Mesothelial cell of epicardium (in vitro differentiated cells): ENCODE results near the gene PTPRF. TPM values are rescaled to one million over a fixed set of nuclear protein-coding genes. Genes with fewer than 3 reads are reported as not detected.
"Not testable (repeated sequence)": the region's sequence is repeated elsewhere in the genome, so short reads cannot be mapped to it uniquely, and the experiment has no call there.

ENCODE experiments used
- DNase-seq, 2 experiments: peaks; one replicate each; pipeline ENCODE4 v3.0.0; 2021; ENCODE audit warnings: low spot score in 2 of 2; ENCODE audit not compliant: unreplicated experiment in 2 of 2
- H3K27ac Mint-ChIP-seq: 2 replicates; pipeline ENCODE4 v1.8.0; 2021; ENCODE audit warnings: mixed read lengths
- H3K27me3 Mint-ChIP-seq: 2 replicates; pipeline ENCODE4 v1.8.0; 2021; ENCODE audit warnings: low read depth, mixed read lengths
- H3K36me3 Mint-ChIP-seq: 2 replicates; pipeline ENCODE4 v1.8.0; 2021; ENCODE audit warnings: mixed read lengths
- H3K4me1 Mint-ChIP-seq: 2 replicates; pipeline ENCODE4 v1.8.0; 2021; ENCODE audit warnings: mixed read lengths
- H3K4me3 Mint-ChIP-seq: 2 replicates; pipeline ENCODE4 v1.8.0; 2021; ENCODE audit warnings: mild to moderate bottlenecking, moderate library complexity, mixed read lengths
- H3K9me3 Mint-ChIP-seq: 2 replicates; pipeline ENCODE4 v1.8.0; 2021; ENCODE audit warnings: mixed read lengths
- total RNA-seq: library from RNA; stranded (reverse); gene quantifications from 3 replicates; pipeline ENCODE4 v1.2.1, GENCODE V29; 2021
- TF ChIP-seq, protein P1 (sequence below): fragments of 200-600 bp; sonication (generic); IDR thresholded peaks from one replicate; pipeline ENCODE4 v1.5.0; 2021; ENCODE audit warnings: antibody characterized with exemption; ENCODE audit not compliant: unreplicated experiment

The PTPRF gene
- total RNA-seq, 1 donor from 2014 or later = 464 TPM

- TF ChIP-seq, protein P1, sequence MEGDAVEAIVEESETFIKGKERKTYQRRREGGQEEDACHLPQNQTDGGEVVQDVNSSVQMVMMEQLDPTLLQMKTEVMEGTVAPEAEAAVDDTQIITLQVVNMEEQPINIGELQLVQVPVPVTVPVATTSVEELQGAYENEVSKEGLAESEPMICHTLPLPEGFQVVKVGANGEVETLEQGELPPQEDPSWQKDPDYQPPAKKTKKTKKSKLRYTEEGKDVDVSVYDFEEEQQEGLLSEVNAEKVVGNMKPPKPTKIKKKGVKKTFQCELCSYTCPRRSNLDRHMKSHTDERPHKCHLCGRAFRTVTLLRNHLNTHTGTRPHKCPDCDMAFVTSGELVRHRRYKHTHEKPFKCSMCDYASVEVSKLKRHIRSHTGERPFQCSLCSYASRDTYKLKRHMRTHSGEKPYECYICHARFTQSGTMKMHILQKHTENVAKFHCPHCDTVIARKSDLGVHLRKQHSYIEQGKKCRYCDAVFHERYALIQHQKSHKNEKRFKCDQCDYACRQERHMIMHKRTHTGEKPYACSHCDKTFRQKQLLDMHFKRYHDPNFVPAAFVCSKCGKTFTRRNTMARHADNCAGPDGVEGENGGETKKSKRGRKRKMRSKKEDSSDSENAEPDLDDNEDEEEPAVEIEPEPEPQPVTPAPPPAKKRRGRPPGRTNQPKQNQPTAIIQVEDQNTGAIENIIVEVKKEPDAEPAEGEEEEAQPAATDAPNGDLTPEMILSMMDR = no peak
- peaks cover 5% of the 10 kb centered on the region for H3K36me3 Mint-ChIP-seq
- no peak for DNase-seq
- H3K9me3 Mint-ChIP-seq = no peaks in the 10 kb centered on the region
- no peaks in the 10 kb centered on the region for H3K27me3 Mint-ChIP-seq
- H3K4me3 Mint-ChIP-seq = peak overlapping the region; percentile 34
- H3K4me1 Mint-ChIP-seq = peaks cover 87% of the 10 kb centered on the region
- peak overlapping the region; percentile 91 for H3K27ac Mint-ChIP-seq
These were observed 16.9 kb downstream of the PTPRF start for GRCh38 chr1:43547538-43548072.

- H3K4me1 Mint-ChIP-seq = peaks cover 95% of the 10 kb centered on the region
- peak overlapping the region; percentile 91 for H3K27ac Mint-ChIP-seq
- H3K9me3 Mint-ChIP-seq = no peaks in the 10 kb centered on the region
These were observed 17.9 kb downstream of the PTPRF start for GRCh38 chr1:43548285-43549271.

DNA sequence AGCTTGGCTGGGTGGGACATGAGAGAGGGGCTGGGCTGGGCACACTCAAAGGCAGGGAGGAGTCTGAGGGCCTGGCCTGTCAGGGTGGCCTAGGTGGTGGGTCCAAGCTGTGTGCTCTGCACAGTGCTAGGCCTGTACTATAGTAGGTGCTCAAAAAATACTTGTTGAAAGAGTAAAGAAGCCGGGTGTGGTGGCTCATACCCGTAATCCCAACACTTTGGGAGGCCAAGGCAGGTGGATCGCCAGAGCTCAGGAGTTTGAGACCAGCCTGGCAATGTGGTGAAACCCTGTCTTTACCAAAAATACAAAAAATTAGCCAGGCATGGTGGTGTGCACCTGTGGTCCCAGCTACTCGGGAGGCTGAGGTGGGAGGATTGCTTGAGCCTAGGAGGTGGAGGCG, 18.7 kb downstream of the PTPRF start:
- DNase-seq, H3K27me3 Mint-ChIP-seq, H3K9me3 Mint-ChIP-seq, H3K4me3 Mint-ChIP-seq: not testable (repeated sequence)
- Mint-ChIP-seq H3K27ac (peak overlapping the region; percentile 91), H3K4me1 (peaks cover 94% of the 10 kb centered on the region), H3K36me3 (peaks cover 11% of the 10 kb centered on the region)

More at GRCh38 chr1:43548285-43549271, 17.9 kb downstream of the PTPRF start:
- H3K4me3 Mint-ChIP-seq = no peak overlapping the region
- TF ChIP-seq, protein P1 = no peak
- H3K27me3 Mint-ChIP-seq = no peaks in the 10 kb centered on the region
- peaks cover 5% of the 10 kb centered on the region for H3K36me3 Mint-ChIP-seq
- DNase-seq = no peak

DNA sequence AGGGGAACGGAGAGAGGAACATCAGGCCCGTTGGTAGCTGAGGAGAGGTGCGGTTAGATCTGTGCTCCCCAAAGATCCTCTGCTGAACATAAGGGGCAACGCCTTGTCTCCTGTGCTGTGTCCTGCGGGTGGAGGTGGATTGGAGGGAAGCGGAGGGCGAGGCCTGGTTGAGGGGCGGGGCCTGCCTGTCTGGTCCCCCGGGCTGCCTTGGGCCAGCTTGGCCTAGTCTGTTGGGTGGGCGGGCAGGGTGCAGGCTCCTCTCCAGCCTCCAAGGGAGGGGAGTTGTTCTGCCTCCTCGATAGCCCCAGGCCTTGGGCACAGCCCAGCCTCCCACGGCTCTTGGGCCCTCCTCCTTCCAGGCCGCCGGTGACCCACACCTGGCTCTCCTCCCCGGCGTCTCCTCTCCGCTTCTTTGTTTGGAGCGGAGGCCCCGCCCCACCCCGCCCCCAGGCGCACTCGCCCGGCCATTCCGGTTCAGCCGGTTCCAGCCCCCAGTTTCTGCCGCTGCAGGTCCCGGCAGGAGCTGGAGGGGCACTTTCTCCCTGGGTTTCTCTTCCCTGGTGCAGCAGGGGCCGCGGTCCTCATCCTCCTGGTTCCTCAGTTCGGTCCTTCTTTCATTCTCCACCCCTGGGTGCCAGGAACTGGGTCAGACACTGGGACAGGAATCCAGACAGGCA, 19.4 kb downstream of the PTPRF start:
- Mint-ChIP-seq H3K9me3 (no peaks in the 10 kb centered on the region), H3K4me1 (peaks cover 89% of the 10 kb centered on the region), H3K4me3 (peak overlapping the region; percentile 55), H3K36me3 (peaks cover 11% of the 10 kb centered on the region), H3K27ac (peak overlapping the region; percentile 99), H3K27me3 (no peaks in the 10 kb centered on the region)
- peak; percentile 83 to 87 for DNase-seq
- TF ChIP-seq, protein P1 = no peak

GRCh38 chr1:43550598-43551246, 20.0 kb downstream of the PTPRF start:
- no peaks in the 10 kb centered on the region for H3K27me3 Mint-ChIP-seq
- no peak for DNase-seq
- peak overlapping the region; percentile 99 for H3K27ac Mint-ChIP-seq
- H3K4me1 Mint-ChIP-seq = peaks cover 83% of the 10 kb centered on the region
- peaks cover 12% of the 10 kb centered on the region for H3K36me3 Mint-ChIP-seq
- peak overlapping the region; percentile 55 for H3K4me3 Mint-ChIP-seq
- TF ChIP-seq, protein P1 = no peak
- no peaks in the 10 kb centered on the region for H3K9me3 Mint-ChIP-seq
